C4-2B (cell line): ENCODE data around the gene CROCC.

Experiments
- CTCF ChIP-seq: fragments of 450-650 bp; conservative IDR thresholded peaks from 2 replicates; pipeline ENCODE4 v1.5.1; 2017; ENCODE audit warnings: mild to moderate bottlenecking
- ZFX ChIP-seq: fragments of 450-650 bp; IDR thresholded peaks from 2 replicates; pipeline ENCODE4 v1.6.1; 2017

GRCh38 chr1:16967962-16968361, 46.2 kb downstream of the CROCC start:
- TF ChIP-seq CTCF (no peak), ZFX (no peak)
